HCT116 (cell line): ENCODE data around the gene GAD1. TPM values are rescaled to one million over a fixed set of nuclear protein-coding genes. Genes with fewer than 3 reads are reported as not detected.

Experiments
- ATAC-seq: fragments of 200-7000 bp; cut with Tn5 transposase; 2 replicates; pipeline ENCODE4 v1.9.1; 2020; ENCODE audit warnings: mild to moderate bottlenecking, moderate library complexity
- BruUV-seq: library from RNA; stranded (reverse); fragments of 400-500 nt; replicated peaks from 2 replicates; lab custom pipeline; 2021; lab: Mats Ljungman, UMichigan
- CTCF ChIA-PET: fragments of 300-600 bp; sonication (Branson Sonifier 250); formaldehyde crosslinking; loops from one replicate; lab custom pipeline; 2021; ENCODE audit warnings: antibody characterized with exemption; lab: Charles Lee
- POLR2A ChIA-PET: fragments of 300-600, 350-600 bp; sonication (Branson Sonifier 250); formaldehyde crosslinking; loops from one replicate; lab custom pipeline; 2021; ENCODE audit warnings: antibody characterized with exemption; lab: Charles Lee
- RAD21 ChIA-PET, 2 experiments: fragments of 300-600 bp; sonication (Branson Sonifier 250); formaldehyde crosslinking; loops; one replicate each; lab custom pipeline; 2023; ENCODE audit warnings: low total read pairs in 2 of 2; ENCODE audit not compliant: uncharacterized antibody in 2 of 2, unreplicated experiment in 2 of 2, low non-redundant PET in 1 of 2; lab: Charles Lee
- DNase-seq: peaks from one replicate; pipeline ENCODE4 v3.0.0-alpha.2; 2010; ENCODE audit warnings: low read depth, low spot score
- H2AFZ ChIP-seq: fragments of 200-600 bp; shearing (Covaris generic), sonication (generic); 2 replicates; pipeline ENCODE4 v1.6.1; 2017; ENCODE audit warnings: low read depth, mixed run types, mixed read lengths, antibody characterized with exemption, low read length; ENCODE audit not compliant: poor library complexity, severe bottlenecking
- H3K27ac ChIP-seq: 2 replicates; pipeline ENCODE4 v1.5.1; 2012; ENCODE audit warnings: low read depth, low read length
- H3K27me3 ChIP-seq: fragments of 200-600 bp; sonication (generic); 2 replicates; pipeline ENCODE4 v1.6.1; 2016; ENCODE audit warnings: mixed run types, low read length, mixed read lengths; ENCODE audit not compliant: insufficient read depth
- H3K36me3 ChIP-seq, 2 experiments: fragments of 200-500 bp in 1 of 2; fragments of 200-600 bp in 1 of 2; sonication (Bioruptor generic) in 1 of 2; sonication (generic) in 1 of 2; 2 replicates each; pipeline versions ENCODE4 v1.5.1 to v1.6.1; 2014 to 2016; ENCODE audit warnings: low read length in 2 of 2, inconsistent platforms in 1 of 2, mixed read lengths in 1 of 2, mixed run types in 1 of 2; ENCODE audit not compliant: insufficient read depth in 2 of 2, control insufficient read depth in 1 of 2
- H3K4me1 ChIP-seq, 2 experiments: fragments of 200-600 bp in 1 of 2; sonication (generic) in 1 of 2; 2 replicates each; pipeline versions ENCODE4 v1.5.1 to v1.6.1; 2012 to 2017; ENCODE audit warnings: low read length in 2 of 2, inconsistent platforms in 1 of 2, mild to moderate bottlenecking in 1 of 2, mixed read lengths in 1 of 2, mixed run types in 1 of 2, moderate library complexity in 1 of 2; ENCODE audit not compliant: insufficient read depth in 2 of 2, control insufficient read depth in 1 of 2
- H3K4me2 ChIP-seq: fragments of 200-600 bp; sonication (generic); 2 replicates; pipeline ENCODE4 v1.6.1; 2017; ENCODE audit warnings: mixed run types, low read length, mixed read lengths
- H3K4me3 ChIP-seq, 2 experiments: fragments of 200-600 bp in 1 of 2; sonication (generic) in 1 of 2; replicated peaks in 1 of 2; 2 replicates each; pipeline ENCODE4 v1.5.1; 2011 to 2016; ENCODE audit warnings: low read length in 2 of 2, control low read depth in 1 of 2, low read depth in 1 of 2, mild to moderate bottlenecking in 1 of 2, mixed read lengths in 1 of 2, mixed run types in 1 of 2
- H3K79me2 ChIP-seq: fragments of 200-600 bp; sonication (generic); 2 replicates; pipeline ENCODE4 v1.6.1; 2017; ENCODE audit warnings: mild to moderate bottlenecking, mixed run types, low read length, moderate library complexity, mixed read lengths; ENCODE audit not compliant: insufficient read depth
- H3K9ac ChIP-seq: fragments of 200-600 bp; sonication (generic); 2 replicates; pipeline ENCODE4 v1.6.1; 2016; ENCODE audit warnings: low read length, mixed read lengths
- H3K9me2 ChIP-seq: fragments of 200-600 bp; sonication (generic), shearing (Covaris generic); 2 replicates; pipeline ENCODE4 v1.6.1; 2017; ENCODE audit warnings: mixed run types, mild to moderate bottlenecking, moderate library complexity; ENCODE audit not compliant: insufficient read depth
- H3K9me3 ChIP-seq, 2 experiments: fragments of 200-500 bp in 1 of 2; fragments of 200-600 bp in 1 of 2; sonication (Bioruptor generic) in 1 of 2; sonication (generic) in 1 of 2; 2 replicates each; pipeline ENCODE4 v1.6.1; 2014 to 2017; ENCODE audit warnings: low read length in 2 of 2, mixed read lengths in 2 of 2, inconsistent platforms in 1 of 2, low read depth in 1 of 2, mild to moderate bottlenecking in 1 of 2, mixed run types in 1 of 2, moderate library complexity in 1 of 2; ENCODE audit not compliant: control insufficient read depth in 1 of 2, insufficient read depth in 1 of 2
- H4K20me1 ChIP-seq: fragments of 200-600 bp; sonication (generic), shearing (Covaris generic); 2 replicates; pipeline ENCODE4 v1.6.1; 2017; ENCODE audit warnings: mixed run types, mild to moderate bottlenecking, moderate library complexity; ENCODE audit not compliant: insufficient read depth
- ATF3 ChIP-seq: IDR thresholded peaks from 2 replicates; pipeline ENCODE4 v1.6.1; 2012
- CBX3 ChIP-seq: IDR thresholded peaks from 2 replicates; pipeline ENCODE4 v1.6.1; 2012; ENCODE audit warnings: low read depth
- CTCF ChIP-seq, 3 experiments: fragments of 200-600 bp in 1 of 3; sonication (generic) in 1 of 3; IDR thresholded peaks in 2 of 3; conservative IDR thresholded peaks in 1 of 3; 2 replicates each; pipeline ENCODE4 v1.5.1; 2012 to 2017; ENCODE audit warnings: low read depth in 2 of 3, low read length in 2 of 3, antibody characterized with exemption in 1 of 3, borderline replicate concordance in 1 of 3, control low read depth in 1 of 3, mild to moderate bottlenecking in 1 of 3, mixed read lengths in 1 of 3, mixed run types in 1 of 3, moderate library complexity in 1 of 3; ENCODE audit not compliant: insufficient read depth in 1 of 3
- EGR1 ChIP-seq: IDR thresholded peaks from 2 replicates; pipeline ENCODE4 v1.6.1; 2012; ENCODE audit warnings: low read depth
- ELF1 ChIP-seq: IDR thresholded peaks from 2 replicates; pipeline ENCODE4 v1.6.1; 2012; ENCODE audit warnings: low read depth, borderline replicate concordance
- EZH2 ChIP-seq: fragments of 200-600 bp; sonication (generic); IDR thresholded peaks from 2 replicates; pipeline ENCODE4 v1.6.1; 2017; ENCODE audit warnings: antibody characterized with exemption, mixed run types
- EZH2phosphoT487 ChIP-seq: fragments of 200-600 bp; IDR thresholded peaks from 2 replicates; pipeline ENCODE4 v1.6.1; 2018; ENCODE audit warnings: antibody characterized with exemption, borderline replicate concordance
- JUND ChIP-seq: IDR thresholded peaks from 2 replicates; pipeline ENCODE4 v1.6.1; 2012
- MAX ChIP-seq: IDR thresholded peaks from 2 replicates; pipeline ENCODE4 v1.6.1; 2012
- POLR2A ChIP-seq: IDR thresholded peaks from 2 replicates; pipeline ENCODE4 v1.7.0; 2011; ENCODE audit warnings: borderline replicate concordance; ENCODE audit not compliant: insufficient read depth, insufficient read length; ENCODE audit errors: extremely low read depth
- POLR2AphosphoS5 ChIP-seq: IDR thresholded peaks from 2 replicates; pipeline ENCODE4 v1.6.1; 2011; ENCODE audit warnings: mild to moderate bottlenecking, low read depth, low read length, moderate library complexity
- RAD21 ChIP-seq: IDR thresholded peaks from 2 replicates; pipeline ENCODE4 v1.6.1; 2012; ENCODE audit warnings: low read depth, mild to moderate bottlenecking
- REST ChIP-seq: IDR thresholded peaks from 2 replicates; pipeline ENCODE4 v1.6.1; 2012; ENCODE audit warnings: low read depth
- SRF ChIP-seq: IDR thresholded peaks from 2 replicates; pipeline ENCODE4 v1.6.1; 2012; ENCODE audit warnings: low read depth
- TCF7L2 ChIP-seq: IDR thresholded peaks from 2 replicates; pipeline ENCODE4 v1.7.0; 2011; ENCODE audit warnings: borderline replicate concordance, inconsistent platforms; ENCODE audit not compliant: insufficient read depth, insufficient read length; ENCODE audit errors: extremely low read depth
- YY1 ChIP-seq: IDR thresholded peaks from 2 replicates; pipeline ENCODE4 v1.6.1; 2011; ENCODE audit warnings: low read length, low read depth, moderate library complexity, mild to moderate bottlenecking; ENCODE audit not compliant: insufficient replicate concordance; ENCODE audit errors: extremely low read depth
- ZBTB33 ChIP-seq: IDR thresholded peaks from 2 replicates; pipeline ENCODE4 v1.6.1; 2011; ENCODE audit warnings: mild to moderate bottlenecking, low read length, moderate library complexity; ENCODE audit not compliant: insufficient replicate concordance; ENCODE audit errors: extremely low read depth
- ZFX ChIP-seq: fragments of 450-650 bp; IDR thresholded peaks from 2 replicates; pipeline ENCODE4 v1.6.1; 2017
- ZNF274 ChIP-seq: fragments of 200-500 bp; sonication (Bioruptor generic); IDR thresholded peaks from 2 replicates; pipeline ENCODE4 v1.6.1; 2014; ENCODE audit warnings: mild to moderate bottlenecking, low read depth, low read length, inconsistent platforms
- intact Hi-C: fragments of 100-400 bp; cut with micrococcal nuclease; formaldehyde crosslinking; loops from 2 replicates; pipeline ENCODE4 v1.10.0; 2022
- total RNA-seq: library from RNA; stranded (reverse); gene quantifications from one replicate; pipeline ENCODE4 v1.2.1, GENCODE V29; 2021; ENCODE audit not compliant: unreplicated experiment

The GAD1 gene
- total RNA-seq, 1 experiment from 2014 or later: 11.0 TPM

GRCh38 chr2:170886386-170886785 is 69.7 kb downstream of the GAD1 start:
- CTCF ChIA-PET: no interaction called here
- no peak overlapping the region for H3K4me3 ChIP-seq
- H3K27me3 ChIP-seq: no peaks in the 10 kb centered on the region
- no peak for TF ChIP-seq REST
- TF ChIP-seq ZFX: no peak
- TF ChIP-seq POLR2AphosphoS5: no peak
- no peak for TF ChIP-seq POLR2A
- TF ChIP-seq ZNF274: no peak
- no peak for TF ChIP-seq RAD21
- TF ChIP-seq EZH2phosphoT487: no peak
- no peak for TF ChIP-seq EGR1
- no peak for TF ChIP-seq YY1
- no peak for TF ChIP-seq MAX
- TF ChIP-seq JUND: no peak
- TF ChIP-seq EZH2: no peak
- TF ChIP-seq ATF3: no peak
- no peak for TF ChIP-seq CBX3
- no peak for TF ChIP-seq ZBTB33
- TF ChIP-seq SRF: no peak
- no peak for TF ChIP-seq TCF7L2
- TF ChIP-seq ELF1: no peak
- TF ChIP-seq CTCF (IDR thresholded peaks at IDR 0.05 in 2 of 3, conservative IDR thresholded peaks at IDR 0.05 in 1 of 3; ENCODE audit: borderline replicate concordance in 1 of 3, insufficient read depth in 1 of 3, low read depth in 2 of 3, low read length in 2 of 3): no peak
- DNase-seq (no peak), ATAC-seq (no peak)
- H3K36me3 ChIP-seq: no peaks in the 10 kb centered on the region
- H2AFZ ChIP-seq: no peak overlapping the region
- no peak overlapping the region for H3K9ac ChIP-seq
- no peaks in the 10 kb centered on the region for H3K9me3 ChIP-seq
- intact Hi-C loops: no loop called here
- POLR2A ChIA-PET: no interaction called here
- no peaks in the 10 kb centered on the region for H4K20me1 ChIP-seq
- no peaks in the 10 kb centered on the region for H3K9me2 ChIP-seq
- no peak overlapping the region for H3K4me2 ChIP-seq
- RAD21 ChIA-PET: no interaction called here
- no peaks in the 10 kb centered on the region for H3K4me1 ChIP-seq
- BruUV-seq: no TSS peak
- no peak overlapping the region for H3K27ac ChIP-seq
- no peaks in the 10 kb centered on the region for H3K79me2 ChIP-seq
